GM18526 (cell line): ENCODE data around the gene DLST.

Experiments
- POLR2A ChIP-seq: IDR thresholded peaks from 3 replicates; pipeline ENCODE4 v1.6.1; 2011; ENCODE audit not compliant: insufficient read length; ENCODE audit errors: extremely low read depth

DLST gene

GRCh38 chr14:74949859-74950573 lies 68.3 kb downstream of the DLST start:
- no peak for TF ChIP-seq POLR2A

- no peak for TF ChIP-seq POLR2A
Observed at GRCh38 chr14:74950795-74951442, 69.2 kb downstream of the DLST start.

- TF ChIP-seq POLR2A, result no peak
Observed at GRCh38 chr14:74951443-74952179, 69.9 kb downstream of the DLST start.

GRCh38 chr14:74952180-74952665 lies 70.5 kb downstream of the DLST start:
- TF ChIP-seq POLR2A, result no peak

- no peak for TF ChIP-seq POLR2A
Observed at GRCh38 chr14:74952697-74953484, 71.2 kb downstream of the DLST start.
